Measurements from ENCODE around the gene RERE.
"Not testable (repeated sequence)": the region's sequence is repeated elsewhere in the genome, so short reads cannot be mapped to it uniquely, and the experiment has no call there.

The RERE gene

GRCh38 chr1:8796812-8797211 is 20.6 kb downstream of the RERE start:
- FAIRE-seq: no peak

- no peak for FAIRE-seq
These were observed 22.8 kb downstream of the RERE start for GRCh38 chr1:8794605-8795004.

- no peak for FAIRE-seq
These were observed 25.6 kb downstream of the RERE start for GRCh38 chr1:8791819-8792218.

GRCh38 chr1:8790987-8791386 is 26.5 kb downstream of the RERE start:
- no peak for FAIRE-seq

GRCh38 chr1:8790478-8790877 is 27.0 kb downstream of the RERE start:
- no peak for FAIRE-seq

GRCh38 chr1:8789314-8790214 is 27.9 kb downstream of the RERE start:
- no peak for FAIRE-seq

GRCh38 chr1:8787218-8787617 is 30.2 kb downstream of the RERE start:
- no peak for FAIRE-seq

- FAIRE-seq: not testable (repeated sequence)
These were observed 31.2 kb downstream of the RERE start for GRCh38 chr1:8786204-8786603.

- no peak for FAIRE-seq
These were observed 34.5 kb downstream of the RERE start for GRCh38 chr1:8782955-8783354.

- FAIRE-seq: no peak
These were observed 35.3 kb downstream of the RERE start for GRCh38 chr1:8782001-8782620.

GRCh38 chr1:8780405-8780804 is 37.0 kb downstream of the RERE start:
- FAIRE-seq: no peak

GRCh38 chr1:8777867-8778266 is 39.6 kb downstream of the RERE start:
- FAIRE-seq: no peak

- FAIRE-seq: no peak
These were observed 41.3 kb downstream of the RERE start for GRCh38 chr1:8776104-8776503.

GRCh38 chr1:8767006-8767405 is 50.4 kb downstream of the RERE start:
- FAIRE-seq: no peak

GRCh38 chr1:8765198-8765597 is 52.2 kb downstream of the RERE start:
- FAIRE-seq: no peak

- FAIRE-seq: no peak
These were observed 53.0 kb downstream of the RERE start for GRCh38 chr1:8764293-8764937.

GRCh38 chr1:8763888-8764287 is 53.6 kb downstream of the RERE start:
- no peak for FAIRE-seq

- no peak for FAIRE-seq
These were observed 62.4 kb downstream of the RERE start for GRCh38 chr1:8754993-8755392.

GRCh38 chr1:8754247-8754650 is 63.2 kb downstream of the RERE start:
- no peak for FAIRE-seq

GRCh38 chr1:8753736-8754135 is 63.7 kb downstream of the RERE start:
- no peak for FAIRE-seq

GRCh38 chr1:8752921-8753713 is 64.3 kb downstream of the RERE start:
- no peak for FAIRE-seq

- no peak for FAIRE-seq
These were observed 65.0 kb downstream of the RERE start for GRCh38 chr1:8752411-8752810.

GRCh38 chr1:8751984-8752383 is 65.5 kb downstream of the RERE start:
- no peak for FAIRE-seq

Measured in colon (tissue), 2 donors.